ENCODE measurements around the gene TPPP2.

The TPPP2 gene

DNA sequence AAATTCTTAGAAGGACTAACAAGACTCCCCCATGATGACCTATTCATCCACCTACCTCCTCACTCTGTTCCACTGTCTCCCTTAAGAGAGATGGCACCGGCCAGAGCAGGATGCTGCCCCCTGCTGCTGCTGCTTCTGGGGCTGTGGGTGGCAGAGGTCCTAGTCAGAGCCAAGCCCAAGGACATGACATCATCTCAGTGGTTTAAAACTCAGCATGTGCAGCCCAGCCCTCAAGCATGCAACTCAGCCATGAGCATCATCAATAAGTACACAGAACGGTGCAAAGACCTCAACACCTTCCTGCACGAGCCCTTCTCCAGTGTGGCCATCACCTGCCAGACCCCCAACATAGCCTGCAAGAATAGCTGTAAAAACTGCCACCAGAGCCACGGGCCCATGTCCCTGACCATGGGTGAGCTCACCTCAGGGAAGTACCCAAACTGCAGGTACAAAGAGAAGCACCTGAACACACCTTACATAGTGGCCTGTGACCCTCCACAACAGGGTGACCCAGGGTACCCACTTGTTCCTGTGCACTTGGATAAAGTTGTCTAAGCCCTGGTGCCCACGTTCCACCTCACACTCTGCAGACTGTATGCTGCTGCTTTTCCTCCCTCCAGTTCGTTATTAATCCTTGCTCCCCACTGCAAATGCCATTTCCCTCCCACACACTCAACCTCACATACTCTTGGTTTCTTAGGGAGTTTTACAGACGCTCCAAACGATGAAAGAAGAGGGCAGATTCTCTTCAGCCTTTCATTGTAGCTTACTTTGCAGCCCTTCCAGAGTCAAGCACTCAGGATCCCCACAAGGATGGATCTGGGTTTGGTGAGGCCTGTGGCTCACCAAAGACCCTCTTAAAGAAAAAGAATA is 28.0 kb downstream of the TPPP2 start, which contains the start of gene RNASE8:
TSS of gene RNASE8 (plus strand) at position 20 of the 873 bp plus-strand sequence. CDS start at position 91, 71 bp downstream.
- no peak for DNase-seq (ENCODE audit: low read depth)

DNA sequence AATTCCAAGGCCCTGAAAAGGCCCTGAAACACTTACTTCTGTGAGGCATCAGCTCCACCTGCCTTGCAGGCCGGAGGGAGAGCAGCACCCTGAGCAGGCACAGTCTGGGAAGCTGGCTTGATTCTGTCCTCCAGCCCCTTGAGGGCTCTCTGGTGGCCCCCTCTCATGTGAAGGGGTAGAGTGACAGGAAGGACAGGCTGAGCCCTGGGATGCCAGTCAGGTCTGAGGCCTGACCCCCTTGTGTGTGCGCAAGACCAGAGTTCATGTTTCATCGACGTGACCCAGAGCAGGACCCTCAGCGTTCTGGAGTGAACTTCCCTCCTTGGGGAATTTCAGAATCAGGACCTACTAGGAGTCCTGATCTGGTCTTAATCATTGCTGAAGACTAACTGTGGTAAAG is 28.9 kb downstream of the TPPP2 start:
- no peak for DNase-seq (ENCODE audit: low read depth)

DNA sequence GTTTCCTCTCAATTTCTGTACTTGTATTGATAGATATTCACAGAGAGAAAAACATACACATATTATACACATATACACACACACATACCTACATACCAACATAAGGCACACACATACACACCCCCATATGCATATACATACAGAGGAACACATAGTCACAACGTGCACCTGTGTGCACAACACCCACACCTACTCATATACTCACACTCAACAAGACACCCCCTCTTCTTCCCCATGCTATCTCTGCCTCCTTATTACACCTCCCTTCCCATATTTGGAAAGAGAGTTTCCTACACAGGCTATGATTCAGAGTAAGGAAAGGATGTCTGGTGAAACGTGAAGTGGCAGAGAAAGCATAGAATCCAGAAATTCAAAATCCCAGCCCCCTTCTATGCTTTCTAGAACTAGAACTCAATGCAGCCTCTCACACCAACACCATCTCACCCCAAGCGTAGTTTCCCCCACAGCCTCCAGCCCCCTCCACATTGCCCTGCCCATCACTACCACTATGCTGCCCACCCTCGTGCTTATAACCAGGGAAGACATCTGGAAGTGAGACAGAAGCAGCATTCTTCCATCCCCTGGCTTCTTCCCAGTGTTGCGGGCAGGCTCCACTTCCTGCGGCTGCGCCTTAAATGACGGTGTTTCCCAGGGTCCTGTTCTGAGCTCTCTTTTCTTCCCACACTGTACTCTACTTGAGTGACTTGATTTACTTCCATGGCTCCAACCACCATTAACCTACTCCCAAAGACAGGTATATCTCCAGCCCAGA is 30.0 kb downstream of the TPPP2 start:
- DNase-seq (ENCODE audit: low read depth), result no peak

DNA sequence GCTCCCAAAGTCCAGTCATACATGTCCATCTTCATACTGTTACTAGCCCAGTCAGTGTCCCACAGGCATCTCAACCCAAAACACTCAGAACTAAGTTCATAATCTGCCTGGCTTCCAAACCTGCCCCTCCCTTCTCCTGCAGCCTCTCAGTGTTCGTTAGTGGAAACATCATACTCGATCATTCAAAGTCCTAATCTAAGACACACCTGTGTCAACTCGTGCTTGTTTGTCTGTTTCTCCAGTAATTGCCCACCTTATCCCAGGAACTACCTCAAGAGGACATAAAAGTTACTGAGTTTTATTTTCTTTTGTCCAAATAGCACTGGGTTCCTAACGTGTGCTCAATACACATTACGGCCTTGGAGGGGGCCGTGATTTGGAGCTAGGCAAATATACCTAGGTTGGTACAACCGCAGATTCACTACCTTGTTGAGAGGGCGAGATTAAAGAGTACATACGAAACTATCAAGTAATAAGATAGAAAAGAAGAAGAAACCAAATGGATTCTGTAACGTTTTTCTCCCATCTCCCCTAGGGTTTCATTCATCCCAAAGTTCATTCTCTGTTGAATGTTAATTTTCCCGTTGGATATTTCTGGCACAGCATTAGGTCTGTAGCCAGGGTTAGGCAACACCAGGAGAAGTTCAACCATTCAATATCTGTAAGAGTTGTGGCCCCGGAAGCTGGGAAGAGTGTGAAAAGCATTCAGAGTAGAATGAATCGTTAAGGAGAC is 30.8 kb downstream of the TPPP2 start:
- DNase-seq (ENCODE audit: low read depth), result no peak

DNA sequence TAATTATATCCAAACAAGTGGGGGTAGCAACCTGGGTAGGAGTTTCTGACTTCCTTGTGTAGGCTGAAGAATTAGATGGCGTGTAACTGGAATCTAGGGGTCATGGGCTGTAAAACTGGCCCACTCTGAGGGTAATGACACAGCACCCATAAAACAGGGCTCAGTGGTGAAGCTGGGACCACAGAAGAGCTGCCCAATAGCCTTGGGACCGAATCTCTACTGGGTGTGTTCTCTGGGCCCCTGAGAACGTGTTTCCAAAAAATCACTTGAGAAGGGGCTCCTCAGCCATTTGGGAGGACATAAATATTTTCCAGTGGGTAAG is 31.3 kb downstream of the TPPP2 start:
- no peak for DNase-seq (ENCODE audit: low read depth)

DNA sequence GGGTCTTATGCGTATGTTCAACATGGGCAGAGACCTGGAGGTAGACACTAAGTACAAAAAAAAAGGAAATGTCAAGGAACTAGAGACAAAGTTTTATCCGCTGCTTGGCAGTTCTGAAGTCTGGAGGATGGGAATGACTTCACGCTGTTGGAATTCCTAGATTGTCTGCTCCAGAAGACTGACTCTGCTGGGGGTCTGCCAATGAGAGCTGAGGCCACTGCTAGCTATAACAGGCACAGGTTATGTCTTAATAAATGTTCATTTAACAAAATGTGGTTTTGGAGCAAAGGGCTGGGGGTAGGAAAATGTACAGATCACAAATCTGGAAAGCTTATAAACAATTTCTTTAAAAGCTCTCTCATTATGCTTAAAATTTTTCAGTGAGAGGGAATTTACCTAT is 33.5 kb downstream of the TPPP2 start:
- DNase-seq (ENCODE audit: low read depth), result no peak

DNA sequence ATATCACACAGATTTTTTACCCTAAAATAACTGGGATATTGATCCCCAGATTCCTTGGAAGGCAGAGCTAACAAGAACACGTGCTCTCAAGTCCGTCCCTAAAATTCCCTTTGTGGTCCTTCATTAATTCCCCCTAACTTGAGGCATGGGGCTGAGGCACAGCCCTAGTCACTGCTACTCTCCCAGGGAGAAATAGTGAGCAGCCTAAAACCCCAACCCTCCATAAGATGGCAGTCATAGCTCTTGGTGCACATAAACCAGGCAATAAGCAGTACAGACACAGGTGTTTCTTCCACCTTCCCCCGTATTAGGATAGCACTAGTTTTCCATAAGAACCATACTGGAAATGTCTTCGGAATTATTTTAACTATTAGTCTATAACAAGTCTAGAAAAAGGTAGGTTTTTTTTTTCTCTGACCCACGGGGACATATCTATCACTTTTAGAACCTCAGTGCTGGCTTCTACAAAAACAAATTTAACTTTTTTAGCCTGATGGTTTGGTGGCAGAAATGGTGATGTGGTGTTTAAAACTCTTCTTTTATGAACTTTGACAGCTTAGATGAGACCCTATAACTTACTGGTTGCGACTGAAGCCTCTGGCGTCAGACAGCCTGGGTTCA is 37.0 kb downstream of the TPPP2 start:
- no peak for DNase-seq (ENCODE audit: low read depth)

DNA sequence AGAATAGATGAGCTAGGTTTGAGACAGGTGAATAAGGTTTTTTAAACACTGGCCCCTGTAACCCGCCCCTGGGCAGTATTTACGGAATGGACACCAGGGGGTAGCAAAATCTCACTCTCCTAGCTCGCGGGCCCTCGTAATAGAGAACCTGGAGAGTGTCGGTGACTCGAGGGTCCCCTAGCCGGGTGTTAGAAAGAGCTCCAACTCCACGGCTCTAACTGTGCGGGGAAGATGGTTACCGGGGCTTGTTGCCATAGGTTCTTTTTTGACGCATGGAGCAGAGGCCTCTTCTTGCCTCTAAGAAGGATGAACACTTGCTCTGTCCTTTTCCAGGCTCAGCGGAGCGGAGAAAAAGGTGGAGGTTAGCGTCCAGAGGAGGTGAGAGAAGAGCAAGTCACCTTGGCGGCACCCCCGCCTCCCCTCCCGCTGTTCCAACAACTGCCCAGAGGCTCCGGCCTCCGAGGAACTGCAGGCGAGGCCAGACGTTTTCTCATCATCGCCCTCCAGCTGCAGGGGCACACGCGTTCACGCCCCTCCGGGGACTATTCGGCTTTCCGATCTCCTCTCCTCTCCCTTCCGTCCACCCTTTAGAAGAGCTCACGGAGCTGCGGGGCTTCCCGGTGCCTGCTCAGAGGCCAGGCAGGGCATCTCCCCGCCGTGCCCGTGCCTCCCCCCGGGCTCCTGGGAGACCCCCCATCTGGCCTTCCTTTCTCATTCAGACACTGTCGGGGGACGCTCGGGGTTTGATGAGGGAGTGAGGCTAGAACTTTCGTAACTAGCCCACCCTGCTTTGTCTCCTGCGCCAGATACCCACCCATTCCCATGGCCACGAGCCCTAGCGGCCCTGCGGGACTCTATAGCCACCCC is 38.7 kb downstream of the TPPP2 start:
- DNase-seq (ENCODE audit: low read depth), result no peak

DNA sequence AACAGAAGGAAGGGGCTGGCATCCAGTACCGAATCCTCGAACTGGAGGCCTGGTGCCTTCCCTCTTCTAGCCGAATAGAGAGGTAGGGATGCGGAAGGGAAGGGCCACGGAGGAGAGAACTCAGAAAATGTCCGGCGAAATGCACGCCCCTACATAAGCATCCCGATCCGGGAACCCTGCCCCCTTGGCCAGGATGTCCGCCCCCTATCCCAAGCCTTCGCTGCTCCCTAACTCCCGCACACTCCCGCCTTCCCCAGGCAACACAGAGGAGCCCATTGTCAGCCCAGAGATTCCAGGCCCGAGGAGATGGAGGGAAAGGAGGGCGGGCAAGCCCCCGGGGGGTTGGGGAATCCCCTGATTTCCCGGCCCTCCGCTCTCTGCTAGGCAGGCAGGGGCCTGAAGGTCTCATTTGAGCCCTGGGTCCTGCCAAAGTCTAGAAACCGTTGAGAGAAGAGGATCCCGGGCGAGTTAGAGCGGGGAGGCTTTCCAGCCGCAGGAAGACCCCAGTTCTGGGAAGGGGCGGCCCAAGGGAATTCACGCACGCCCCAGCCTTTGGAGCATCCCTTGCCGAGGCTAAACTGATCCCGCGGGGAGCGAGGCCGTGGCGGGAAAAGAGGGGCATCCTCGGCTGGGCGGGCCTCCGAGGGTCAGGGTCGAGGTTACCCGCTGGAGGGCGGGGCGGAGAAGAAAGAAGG is 39.5 kb downstream of the TPPP2 start:
- no peak for DNase-seq (ENCODE audit: low read depth)

DNA sequence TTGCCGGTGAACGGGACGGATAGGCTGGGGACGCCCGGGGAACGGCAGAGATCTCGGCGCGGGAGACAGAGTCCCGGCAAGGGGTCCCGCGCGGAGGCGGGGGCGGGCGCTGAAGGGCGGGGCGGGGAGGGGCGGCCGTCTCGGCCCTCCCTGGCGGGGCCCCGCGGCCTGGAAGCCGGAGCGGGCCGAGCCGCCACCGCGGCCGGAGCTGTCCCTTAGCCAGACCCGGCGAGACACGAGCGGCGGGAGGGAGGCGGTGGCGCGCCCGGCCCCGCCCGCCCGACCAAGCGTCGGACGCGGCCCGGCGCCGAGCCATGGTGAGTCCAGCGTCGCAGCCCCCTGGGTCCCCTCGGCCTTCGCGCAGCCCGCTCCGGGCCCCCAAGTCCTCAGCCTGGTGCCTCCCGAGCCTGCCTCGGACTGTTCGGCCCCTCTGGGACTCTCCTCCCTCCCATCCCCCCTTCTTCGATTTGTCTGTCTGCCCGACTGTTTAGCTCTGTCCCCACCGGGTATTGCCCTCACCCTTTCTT is 40.1 kb downstream of the TPPP2 start, which contains the start of gene ARHGEF40:
TSS of gene ARHGEF40 (plus strand) at position 222 of the 527 bp plus-strand sequence. CDS start at position 315, 93 bp downstream.
- DNase-seq (ENCODE audit: low read depth), result no peak

DNA sequence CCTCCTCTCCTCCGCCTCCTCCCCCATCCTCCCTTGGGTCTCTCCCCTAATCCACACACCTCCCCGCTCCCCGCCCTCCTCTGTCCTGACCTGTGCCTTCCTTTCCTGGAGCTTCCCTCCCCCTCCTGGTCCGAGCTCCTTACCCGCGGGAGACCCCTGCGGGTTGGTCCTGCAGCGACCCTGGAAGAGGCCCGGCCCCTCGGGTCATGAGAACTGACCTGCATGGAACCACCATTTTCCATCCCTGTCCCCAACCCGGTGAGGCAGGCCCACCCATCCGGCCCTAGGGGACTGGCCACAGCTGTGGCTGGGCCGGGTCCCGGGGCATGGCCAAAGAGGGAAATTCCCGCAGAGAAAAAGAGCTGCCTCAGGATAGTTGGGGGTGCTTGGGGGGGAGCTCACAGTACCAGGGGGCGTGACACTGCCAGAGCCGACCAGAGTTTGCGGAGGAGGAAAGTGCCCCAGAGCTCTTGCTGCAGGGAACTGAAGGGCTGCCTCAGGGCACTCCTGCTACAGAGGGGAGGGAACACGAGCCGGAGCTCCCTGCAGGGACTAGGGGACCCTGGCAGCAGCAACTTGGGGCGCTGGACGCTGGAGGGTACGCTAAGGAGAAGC is 40.7 kb downstream of the TPPP2 start:
- DNase-seq (ENCODE audit: low read depth), result no peak

DNA sequence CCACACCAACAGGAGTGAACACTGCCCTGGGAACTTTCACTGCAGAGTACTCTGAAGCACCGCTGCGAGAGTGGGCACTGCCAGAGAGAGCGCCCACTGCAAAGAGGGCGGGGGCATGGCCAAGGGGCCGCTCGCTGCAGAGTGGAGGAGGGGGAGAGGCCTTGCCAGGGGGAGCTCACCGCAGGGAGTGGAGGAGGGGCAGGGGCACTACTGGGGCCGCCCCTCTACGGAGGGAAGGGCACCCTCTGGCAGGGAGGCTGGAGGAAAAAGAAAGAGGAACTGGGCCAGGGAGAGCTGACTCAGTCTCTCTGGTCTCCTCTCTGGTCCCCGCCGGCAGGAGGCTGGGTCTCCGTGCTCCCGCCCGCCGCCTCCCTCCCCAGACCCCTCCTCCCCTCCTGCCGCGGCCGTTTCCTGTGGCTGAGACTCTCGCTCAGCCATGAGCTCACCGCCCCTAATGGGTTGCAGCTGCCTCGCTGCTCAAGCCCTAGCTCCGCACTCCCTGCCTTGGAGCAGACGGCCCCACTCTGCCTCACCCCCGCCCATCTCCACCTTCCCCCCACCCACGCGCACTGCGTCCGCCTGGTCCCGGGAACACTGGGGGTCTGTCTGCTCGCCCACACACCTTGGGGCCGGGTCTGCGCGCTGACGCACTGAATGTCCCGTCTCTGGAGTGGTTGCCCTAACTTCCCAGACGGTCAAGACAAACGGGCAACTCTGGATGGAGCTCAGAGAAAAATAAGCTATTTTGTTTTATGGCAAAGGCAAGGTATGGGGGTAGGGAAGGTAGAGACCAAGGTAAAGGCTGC is 41.4 kb downstream of the TPPP2 start:
- no peak for DNase-seq (ENCODE audit: low read depth)

DNA sequence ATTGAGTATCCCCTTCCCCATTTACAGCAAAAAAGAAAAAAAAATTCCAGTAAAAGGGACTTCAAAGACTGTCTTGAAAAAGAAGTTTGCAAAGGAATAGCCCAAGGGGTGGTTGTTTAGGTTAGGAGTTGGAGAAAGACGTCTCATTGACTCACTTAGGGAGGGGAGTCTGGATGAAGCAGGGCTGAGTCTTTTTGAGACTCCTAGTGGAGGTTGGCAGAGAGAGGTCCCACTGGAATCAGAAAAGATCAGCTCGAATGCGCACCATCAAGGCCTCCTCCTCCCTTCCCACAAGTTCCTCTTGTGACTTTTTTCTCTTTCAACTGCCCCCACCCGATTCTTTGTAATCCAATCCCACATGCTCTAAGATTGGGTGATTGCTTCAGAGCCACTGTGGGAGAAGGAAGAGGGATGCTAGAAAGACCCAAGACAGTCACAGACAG is 42.0 kb downstream of the TPPP2 start:
- DNase-seq (ENCODE audit: low read depth), result no peak

DNA sequence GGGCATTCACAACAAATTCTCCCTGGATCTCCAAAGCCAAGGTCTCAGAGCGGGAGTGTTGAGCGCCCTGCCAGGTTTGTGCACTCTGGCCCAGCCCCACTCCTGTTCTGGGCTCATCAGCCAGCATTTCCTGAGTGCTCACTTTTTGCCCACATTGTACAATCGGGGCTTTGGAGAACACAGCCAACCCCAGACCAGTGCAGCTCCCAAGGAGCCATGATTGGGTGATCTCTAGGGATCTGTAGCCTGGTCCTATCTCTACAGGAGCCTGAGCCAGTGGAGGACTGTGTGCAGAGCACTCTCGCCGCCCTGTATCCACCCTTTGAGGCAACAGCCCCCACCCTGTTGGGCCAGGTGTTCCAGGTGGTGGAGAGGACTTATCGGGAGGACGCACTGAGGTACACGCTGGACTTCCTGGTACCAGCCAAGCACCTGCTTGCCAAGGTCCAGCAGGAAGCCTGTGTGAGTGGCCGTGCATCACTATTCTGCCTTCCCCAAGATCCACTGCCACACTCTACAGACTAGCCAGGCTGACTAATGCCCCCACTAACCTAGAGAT is 42.8 kb downstream of the TPPP2 start:
- no peak for DNase-seq (ENCODE audit: low read depth)

DNA sequence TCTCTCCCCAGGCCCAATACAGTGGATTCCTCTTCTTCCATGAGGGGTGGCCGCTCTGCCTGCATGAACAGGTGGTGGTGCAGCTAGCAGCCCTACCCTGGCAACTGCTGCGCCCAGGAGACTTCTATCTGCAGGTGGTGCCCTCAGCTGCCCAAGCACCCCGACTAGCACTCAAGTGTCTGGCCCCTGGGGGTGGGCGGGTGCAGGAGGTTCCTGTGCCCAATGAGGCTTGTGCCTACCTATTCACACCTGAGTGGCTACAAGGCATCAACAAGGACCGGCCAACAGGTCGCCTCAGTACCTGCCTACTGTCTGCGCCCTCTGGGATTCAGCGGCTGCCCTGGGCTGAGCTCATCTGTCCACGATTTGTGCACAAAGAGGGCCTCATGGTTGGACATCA is 43.9 kb downstream of the TPPP2 start:
- DNase-seq (ENCODE audit: low read depth), result no peak

DNA sequence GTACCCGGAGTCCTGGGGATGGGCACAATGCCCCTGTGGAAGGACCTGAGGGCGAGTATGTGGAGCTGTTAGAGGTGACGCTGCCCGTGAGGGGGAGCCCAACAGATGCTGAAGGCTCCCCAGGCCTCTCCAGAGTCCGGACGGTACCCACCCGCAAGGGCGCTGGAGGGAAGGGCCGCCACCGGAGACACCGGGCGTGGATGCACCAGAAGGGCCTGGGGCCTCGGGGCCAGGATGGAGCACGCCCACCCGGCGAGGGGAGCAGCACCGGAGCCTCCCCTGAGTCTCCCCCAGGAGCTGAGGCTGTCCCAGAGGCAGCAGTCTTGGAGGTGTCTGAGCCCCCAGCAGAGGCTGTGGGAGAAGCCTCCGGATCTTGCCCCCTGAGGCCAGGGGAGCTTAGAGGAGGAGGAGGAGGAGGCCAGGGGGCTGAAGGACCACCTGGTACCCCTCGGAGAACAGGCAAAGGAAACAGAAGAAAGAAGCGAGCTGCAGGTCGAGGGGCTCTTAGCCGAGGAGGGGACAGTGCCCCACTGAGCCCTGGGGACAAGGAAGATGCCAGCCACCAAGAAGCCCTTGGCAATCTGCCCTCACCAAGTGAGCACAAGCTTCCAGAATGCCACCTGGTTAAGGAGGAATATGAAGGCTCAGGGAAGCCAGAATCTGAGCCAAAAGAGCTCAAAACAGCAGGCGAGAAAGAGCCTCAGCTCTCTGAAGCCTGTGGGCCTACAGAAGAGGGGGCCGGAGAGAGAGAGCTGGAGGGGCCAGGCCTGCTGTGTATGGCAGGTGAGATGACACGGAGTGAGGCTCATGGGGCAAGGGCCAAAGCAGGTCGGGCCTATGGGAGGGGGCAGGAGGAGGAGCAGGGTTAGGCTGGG is 44.6 kb downstream of the TPPP2 start:
- DNase-seq (ENCODE audit: low read depth), result no peak

DNA sequence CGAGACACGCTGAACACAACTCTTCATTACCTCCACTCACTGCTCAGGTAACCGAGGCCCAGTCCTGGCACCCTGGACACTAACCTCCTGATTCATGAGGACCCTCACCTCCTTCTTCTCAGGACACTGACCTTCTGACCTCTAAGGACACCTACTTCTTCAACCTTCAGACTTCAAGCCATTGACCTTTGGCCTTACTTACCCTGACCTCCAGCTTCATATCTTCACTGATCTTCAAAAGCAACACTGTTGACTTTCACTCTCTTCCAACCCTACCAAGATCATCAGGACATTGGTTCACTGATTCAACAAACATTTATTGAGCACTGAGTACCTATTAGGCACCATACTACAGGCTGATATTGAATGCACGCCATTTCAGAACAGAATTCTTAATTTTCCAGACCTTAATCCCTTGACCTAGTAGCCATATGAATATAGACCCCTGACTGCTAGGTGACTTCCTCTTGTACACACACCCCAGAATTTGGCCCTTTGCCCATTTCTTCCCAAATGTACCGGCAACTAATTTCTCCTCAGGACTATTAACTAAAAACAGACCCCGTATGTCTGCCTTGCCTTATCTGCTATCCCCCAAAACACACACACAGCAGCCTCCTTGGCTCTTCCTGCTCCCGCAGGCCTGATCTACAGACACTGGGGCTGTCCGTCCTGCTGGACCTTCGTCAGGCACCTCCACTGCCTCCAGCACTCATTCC is 45.9 kb downstream of the TPPP2 start:
- no peak for DNase-seq (ENCODE audit: low read depth)

Data from T-helper 22 cell (primary cell).